Inferior parietal cortex (tissue), 1 donor: ENCODE results near the gene ZNF80.

Experiments used
- DNase-seq: peaks from one replicate; pipeline ENCODE4 v3.0.0-alpha.2; 2016; ENCODE audit errors: extremely low spot score

Gene ZNF80

GRCh38 chr3:114219741-114220140 lies 17.6 kb downstream of the ZNF80 start:
- DNase-seq: no peak

GRCh38 chr3:114218578-114219185 lies 18.7 kb downstream of the ZNF80 start:
- no peak for DNase-seq

- no peak for DNase-seq
Measured at GRCh38 chr3:114218006-114218405, 19.4 kb downstream of the ZNF80 start.

GRCh38 chr3:114217266-114217665 lies 20.1 kb downstream of the ZNF80 start:
- DNase-seq: no peak

- no peak for DNase-seq
Measured at GRCh38 chr3:114216186-114216970, 21.0 kb downstream of the ZNF80 start.

- no peak for DNase-seq
Measured at GRCh38 chr3:114214542-114215341, 22.6 kb downstream of the ZNF80 start.

GRCh38 chr3:114213627-114214541 lies 23.5 kb downstream of the ZNF80 start:
- DNase-seq: no peak

- DNase-seq: no peak
Measured at GRCh38 chr3:114213292-114213626, 24.1 kb downstream of the ZNF80 start.

- no peak for DNase-seq
Measured at GRCh38 chr3:114212646-114213045, 24.7 kb downstream of the ZNF80 start.

GRCh38 chr3:114207768-114208167 lies 29.6 kb downstream of the ZNF80 start:
- no peak for DNase-seq

GRCh38 chr3:114206342-114206741 lies 31.0 kb downstream of the ZNF80 start:
- no peak for DNase-seq

GRCh38 chr3:114205541-114205940 lies 31.8 kb downstream of the ZNF80 start:
- no peak for DNase-seq

GRCh38 chr3:114194750-114195149 lies 42.6 kb downstream of the ZNF80 start:
- DNase-seq: no peak

GRCh38 chr3:114192136-114192535 lies 45.2 kb downstream of the ZNF80 start:
- no peak for DNase-seq

- no peak for DNase-seq
Measured at GRCh38 chr3:114186501-114186900, 50.9 kb downstream of the ZNF80 start.
